Activated T-cell treated with anti-CD3 and anti-CD28 coated beads, Interleukin-2, amount 50 U/mL, for 72 hours (primary cell): Measurements from ENCODE around the gene LIFR. TPM values are rescaled to one million over a fixed set of nuclear protein-coding genes. Genes with fewer than 3 reads are reported as not detected.

Experiments
- ATAC-seq, 2 donors: fragments of 150-1000 bp; cut with Tn5 transposase; replicated peaks in 1 of 2; 2 replicates each; pipeline ENCODE4 v1.10.0; 2021; ENCODE audit warnings: moderate library complexity in 2 of 2, mild to moderate bottlenecking in 1 of 2
- DNase-seq, 2 donors: peaks; one replicate each; pipeline ENCODE4 v3.0.0; 2021 to 2022; ENCODE audit warnings: mixed read lengths in 1 of 2
- H3K27ac Mint-ChIP-seq: one replicate; pipeline ENCODE4 v1.8.0; 2022; ENCODE audit warnings: mild to moderate bottlenecking, moderate library complexity, mixed read lengths
- H3K27me3 Mint-ChIP-seq: one replicate; pipeline ENCODE4 v1.8.0; 2022; ENCODE audit warnings: low read depth, mixed read lengths
- H3K36me3 Mint-ChIP-seq, 2 donors: one replicate each; pipeline ENCODE4 v1.8.0; 2022; ENCODE audit warnings: mixed read lengths in 2 of 2, mild to moderate bottlenecking in 1 of 2; ENCODE audit not compliant: insufficient read depth in 2 of 2
- H3K4me1 Mint-ChIP-seq: one replicate; pipeline ENCODE4 v1.8.0; 2022; ENCODE audit warnings: low read depth, mixed read lengths
- H3K4me3 Mint-ChIP-seq, 2 donors: one replicate each; pipeline ENCODE4 v1.8.0; 2022; ENCODE audit warnings: mild to moderate bottlenecking in 2 of 2, mixed read lengths in 2 of 2, moderate library complexity in 2 of 2
- H3K9me3 Mint-ChIP-seq, 2 donors: one replicate each; pipeline ENCODE4 v1.8.0; 2022; ENCODE audit warnings: mixed read lengths in 2 of 2
- total RNA-seq, 2 donors: library from RNA; stranded (reverse); gene quantifications; one replicate each; pipeline ENCODE4 v1.2.3, GENCODE V29; 2022

LIFR gene
- total RNA-seq, 2 donors from 2014 or later, result 0.05 to 0.23 TPM

GRCh38 chr5:38456657-38457399 is 99.6 kb downstream of the LIFR start:
- H3K27me3 Mint-ChIP-seq, result peaks cover 73% of the 10 kb centered on the region
- H3K27ac Mint-ChIP-seq, result no peak overlapping the region
- H3K4me3 Mint-ChIP-seq, result no peak overlapping the region
- no peaks in the 10 kb centered on the region for H3K36me3 Mint-ChIP-seq
- ATAC-seq (no peak), DNase-seq (no peak)
- no peaks in the 10 kb centered on the region for H3K9me3 Mint-ChIP-seq
- H3K4me1 Mint-ChIP-seq, result peaks cover 19% of the 10 kb centered on the region

GRCh38 chr5:38455796-38456330 is 100.6 kb downstream of the LIFR start:
- Mint-ChIP-seq H3K27me3 (peaks cover 77% of the 10 kb centered on the region), H3K4me3 (no peak overlapping the region), H3K4me1 (peaks cover 19% of the 10 kb centered on the region), H3K36me3 (no peaks in the 10 kb centered on the region), H3K27ac (no peak overlapping the region), H3K9me3 (no peaks in the 10 kb centered on the region)
- ATAC-seq (no peak), DNase-seq (no peak)

GRCh38 chr5:38453921-38454320 is 102.5 kb downstream of the LIFR start:
- Mint-ChIP-seq H3K4me1 (peaks cover 19% of the 10 kb centered on the region), H3K4me3 (peak overlapping the region in 1 of 2 donors; percentile 24), H3K9me3 (no peaks in the 10 kb centered on the region), H3K27me3 (peaks cover 81% of the 10 kb centered on the region), H3K36me3 (no peaks in the 10 kb centered on the region), H3K27ac (no peak overlapping the region)
- DNase-seq (no peak), ATAC-seq (no peak)

GRCh38 chr5:38453506-38453905 is 102.9 kb downstream of the LIFR start:
- H3K4me1 Mint-ChIP-seq, result peaks cover 19% of the 10 kb centered on the region
- H3K9me3 Mint-ChIP-seq, result no peaks in the 10 kb centered on the region
- no peaks in the 10 kb centered on the region for H3K36me3 Mint-ChIP-seq
- peaks cover 82% of the 10 kb centered on the region for H3K27me3 Mint-ChIP-seq
- peak overlapping the region; percentile 1 to 24 for H3K4me3 Mint-ChIP-seq
- ATAC-seq, result peak; percentile 95
- DNase-seq, result peak; percentile 46 to 61
- H3K27ac Mint-ChIP-seq, result no peak overlapping the region

- no peak overlapping the region for H3K27ac Mint-ChIP-seq
These were observed 104.2 kb downstream of the LIFR start for GRCh38 chr5:38452201-38452600.

GRCh38 chr5:38451074-38451725 is 105.2 kb downstream of the LIFR start:
- no peaks in the 10 kb centered on the region for H3K9me3 Mint-ChIP-seq
- peaks cover 85% of the 10 kb centered on the region for H3K27me3 Mint-ChIP-seq
- H3K4me1 Mint-ChIP-seq, result peaks cover 19% of the 10 kb centered on the region
- no peak for ATAC-seq
- no peaks in the 10 kb centered on the region for H3K36me3 Mint-ChIP-seq
- H3K27ac Mint-ChIP-seq, result no peak overlapping the region
- DNase-seq, result no peak
- no peak overlapping the region for H3K4me3 Mint-ChIP-seq

More at GRCh38 chr5:38452201-38452600, 104.2 kb downstream of the LIFR start:
- ATAC-seq, result no peak
- Mint-ChIP-seq H3K27me3 (peaks cover 85% of the 10 kb centered on the region), H3K4me3 (no peak overlapping the region), H3K9me3 (no peaks in the 10 kb centered on the region), H3K4me1 (peaks cover 19% of the 10 kb centered on the region), H3K36me3 (no peaks in the 10 kb centered on the region)
- no peak for DNase-seq

GRCh38 chr5:38450627-38451026 is 105.8 kb downstream of the LIFR start:
- Mint-ChIP-seq H3K9me3 (no peaks in the 10 kb centered on the region), H3K36me3 (no peaks in the 10 kb centered on the region), H3K27ac (no peak overlapping the region), H3K4me3 (no peak overlapping the region), H3K4me1 (peaks cover 19% of the 10 kb centered on the region), H3K27me3 (peaks cover 85% of the 10 kb centered on the region)
- no peak for ATAC-seq
- no peak for DNase-seq

- no peak overlapping the region for H3K27ac Mint-ChIP-seq
- peaks cover 78% of the 10 kb centered on the region for H3K27me3 Mint-ChIP-seq
- no peaks in the 10 kb centered on the region for H3K9me3 Mint-ChIP-seq
- peaks cover 14% of the 10 kb centered on the region for H3K4me1 Mint-ChIP-seq
- no peak for DNase-seq
- no peak overlapping the region for H3K4me3 Mint-ChIP-seq
- H3K36me3 Mint-ChIP-seq, result no peaks in the 10 kb centered on the region
- no peak for ATAC-seq
These were observed 107.7 kb downstream of the LIFR start for GRCh38 chr5:38448568-38449350.

- H3K27ac Mint-ChIP-seq, result no peak overlapping the region
- no peaks in the 10 kb centered on the region for H3K9me3 Mint-ChIP-seq
- no peak overlapping the region for H3K4me3 Mint-ChIP-seq
- DNase-seq, result no peak
- peaks cover 71% of the 10 kb centered on the region for H3K27me3 Mint-ChIP-seq
- no peak for ATAC-seq
- peaks cover 5% of the 10 kb centered on the region for H3K4me1 Mint-ChIP-seq
- H3K36me3 Mint-ChIP-seq, result no peaks in the 10 kb centered on the region
These were observed 108.7 kb downstream of the LIFR start for GRCh38 chr5:38447786-38448185.

- no peaks in the 10 kb centered on the region for H3K4me1 Mint-ChIP-seq
- no peaks in the 10 kb centered on the region for H3K36me3 Mint-ChIP-seq
- DNase-seq (no peak), ATAC-seq (no peak)
- no peaks in the 10 kb centered on the region for H3K9me3 Mint-ChIP-seq
- no peak overlapping the region for H3K27ac Mint-ChIP-seq
- no peak overlapping the region for H3K4me3 Mint-ChIP-seq
- peaks cover 65% of the 10 kb centered on the region for H3K27me3 Mint-ChIP-seq
These were observed 109.4 kb downstream of the LIFR start for GRCh38 chr5:38447056-38447455.

- H3K27me3 Mint-ChIP-seq, result peaks cover 66% of the 10 kb centered on the region
- DNase-seq, result no peak
- no peak overlapping the region for H3K27ac Mint-ChIP-seq
- no peak overlapping the region for H3K4me3 Mint-ChIP-seq
- ATAC-seq, result no peak
- no peaks in the 10 kb centered on the region for H3K4me1 Mint-ChIP-seq
- H3K9me3 Mint-ChIP-seq, result no peaks in the 10 kb centered on the region
- no peaks in the 10 kb centered on the region for H3K36me3 Mint-ChIP-seq
These were observed 110.4 kb downstream of the LIFR start for GRCh38 chr5:38446029-38446522.

GRCh38 chr5:38445374-38446028 is 110.9 kb downstream of the LIFR start:
- no peak overlapping the region for H3K4me3 Mint-ChIP-seq
- H3K27ac Mint-ChIP-seq, result no peak overlapping the region
- ATAC-seq (no peak), DNase-seq (no peak)
- no peaks in the 10 kb centered on the region for H3K9me3 Mint-ChIP-seq
- H3K4me1 Mint-ChIP-seq, result no peaks in the 10 kb centered on the region
- H3K27me3 Mint-ChIP-seq, result peaks cover 63% of the 10 kb centered on the region
- no peaks in the 10 kb centered on the region for H3K36me3 Mint-ChIP-seq
